GM21737 (cell line): Measurements from ENCODE around the gene SLC18A2.

Experiments
- ATAC-seq: cut with Tn5 transposase; IDR thresholded peaks from one replicate; pipeline ENCODE4 v1.9.1; 2021; ENCODE audit warnings: mild to moderate bottlenecking, moderate library complexity; ENCODE audit not compliant: unreplicated experiment

Gene SLC18A2

GRCh38 chr10:117306674-117307073, 65.8 kb downstream of the SLC18A2 start:
- ATAC-seq, result no peak

DNA sequence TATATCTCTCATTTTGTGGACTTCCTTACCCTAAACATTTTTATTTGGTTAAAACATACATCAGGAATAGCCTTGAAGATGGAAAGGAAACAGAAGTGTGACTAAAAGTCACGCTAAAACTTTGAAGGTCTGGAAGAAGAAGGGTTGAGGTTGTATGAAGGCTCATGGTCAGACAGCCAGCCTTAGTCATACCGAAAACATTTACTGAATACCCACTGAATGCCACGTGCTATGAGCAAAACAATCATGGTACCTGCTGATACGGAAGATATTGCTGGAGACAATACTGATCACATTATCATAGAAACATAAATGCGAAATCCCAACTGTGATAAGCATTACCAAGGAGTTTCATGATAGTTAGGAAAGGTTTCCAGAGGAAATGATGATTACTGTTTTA, 70.3 kb downstream of the SLC18A2 start:
- no peak for ATAC-seq

GRCh38 chr10:117312430-117312829, 71.5 kb downstream of the SLC18A2 start:
- ATAC-seq, result no peak

- no peak for ATAC-seq
Measured at GRCh38 chr10:117313641-117314040, 72.7 kb downstream of the SLC18A2 start.

DNA sequence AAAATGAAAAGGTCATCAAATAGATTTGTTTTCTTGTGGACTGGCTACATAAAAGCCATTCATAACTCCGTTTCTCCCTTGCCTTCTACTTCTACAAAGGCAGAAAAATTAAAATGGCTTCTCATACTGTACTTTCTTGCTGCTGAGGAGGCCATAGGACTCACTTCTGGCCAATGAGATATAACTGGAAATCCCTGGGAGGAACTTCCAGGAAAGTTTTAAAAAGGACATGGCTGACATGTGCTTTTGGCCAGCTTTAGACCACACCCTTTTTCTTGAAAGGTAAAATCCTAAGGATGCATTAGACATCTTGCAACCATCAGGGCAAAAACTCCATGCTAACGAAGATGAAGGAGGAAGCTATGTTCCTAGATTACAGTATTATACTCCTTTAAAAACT, 75.8 kb downstream of the SLC18A2 start:
- no peak for ATAC-seq

DNA sequence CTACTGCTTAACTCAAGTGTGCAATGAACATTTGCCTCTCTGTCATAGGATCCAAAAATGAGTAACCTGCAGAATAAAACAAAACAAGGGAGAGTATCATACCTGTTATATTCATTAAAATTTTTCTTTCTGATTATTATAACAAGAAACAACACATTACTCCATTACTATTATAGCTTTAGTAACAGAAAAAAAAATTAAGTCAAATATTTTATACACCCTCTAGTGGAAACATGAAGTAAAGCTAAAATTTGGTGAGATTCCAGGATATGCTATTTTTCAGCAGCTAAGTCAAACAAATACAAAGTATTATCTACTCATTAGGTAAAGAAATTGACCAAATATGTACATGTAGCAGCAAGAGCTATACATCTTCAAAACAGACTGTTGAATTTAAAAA, 78.0 kb downstream of the SLC18A2 start:
- ATAC-seq, result no peak

- no peak for ATAC-seq
Measured at GRCh38 chr10:117320050-117320665, 79.2 kb downstream of the SLC18A2 start.

GRCh38 chr10:117322260-117322659, 81.3 kb downstream of the SLC18A2 start:
- no peak for ATAC-seq

DNA sequence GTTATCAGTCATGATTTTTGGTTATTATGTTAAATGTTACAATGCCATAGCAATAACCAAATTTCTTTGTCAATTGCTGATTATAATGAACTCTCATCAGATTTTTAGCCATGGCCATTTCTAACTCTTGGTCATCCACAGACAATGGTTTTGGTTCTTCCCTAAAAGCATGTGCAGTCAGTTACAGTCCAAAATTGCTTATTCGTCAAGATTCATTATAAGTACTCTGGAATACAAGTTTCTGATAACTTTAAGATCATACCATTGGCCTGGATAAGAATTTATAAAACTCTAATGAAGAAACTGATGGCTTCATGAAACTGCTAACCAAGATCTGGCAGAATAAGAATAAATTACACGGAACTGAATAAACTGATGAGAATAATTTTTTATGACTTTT, 83.5 kb downstream of the SLC18A2 start:
- no peak for ATAC-seq

DNA sequence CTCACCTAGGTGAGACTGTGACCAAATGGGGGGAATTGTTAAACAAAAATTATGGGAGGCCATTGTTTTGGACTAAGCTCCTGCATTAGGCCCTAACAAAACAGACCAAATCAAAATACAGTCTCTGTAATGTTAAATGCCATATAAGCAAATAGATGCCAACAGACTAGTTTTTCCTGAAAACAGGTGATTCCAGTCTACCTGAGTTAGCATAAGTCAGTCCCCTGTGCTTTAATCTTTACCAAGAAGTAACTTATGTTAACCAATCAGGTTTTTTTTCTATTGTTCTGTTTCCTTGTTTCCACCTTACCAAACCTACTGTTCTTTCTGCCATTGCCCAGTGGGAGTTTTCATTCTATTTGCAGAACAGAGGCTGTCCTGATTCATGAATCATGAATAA, 86.3 kb downstream of the SLC18A2 start:
- ATAC-seq, result no peak
